Effector memory CD4-positive, alpha-beta T cell (primary cell): ENCODE results near the gene SCAF8.

Experiments
- DNase-seq, 3 donors: peaks; one replicate each; pipeline ENCODE4 v3.0.0-alpha.2; 2020
- H3K27ac ChIP-seq: 2 replicates; pipeline ENCODE4 v1.7.0; 2013; ENCODE audit warnings: mild to moderate bottlenecking, low read length, moderate library complexity; ENCODE audit not compliant: insufficient read depth, poor library complexity, severe bottlenecking
- H3K27me3 ChIP-seq: replicated peaks from 2 replicates; pipeline ENCODE4 v1.7.0; 2013; ENCODE audit warnings: mild to moderate bottlenecking, low read length; ENCODE audit not compliant: insufficient read depth, control insufficient read depth, poor library complexity, severe bottlenecking
- H3K36me3 ChIP-seq: 2 replicates; pipeline ENCODE4 v1.7.0; 2013; ENCODE audit warnings: mild to moderate bottlenecking, low read length, moderate library complexity; ENCODE audit not compliant: control insufficient read depth, insufficient read depth
- H3K4me1 ChIP-seq: 2 replicates; pipeline ENCODE4 v1.7.0; 2013; ENCODE audit warnings: low read length, mild to moderate bottlenecking; ENCODE audit not compliant: control insufficient read depth, insufficient read depth, poor library complexity, severe bottlenecking
- H3K4me3 ChIP-seq: 2 replicates; pipeline ENCODE4 v1.7.0; 2013; ENCODE audit warnings: low read length, low read depth, mild to moderate bottlenecking; ENCODE audit not compliant: insufficient read depth, poor library complexity, severe bottlenecking
- H3K9me3 ChIP-seq: 2 replicates; pipeline ENCODE4 v1.7.0; 2013; ENCODE audit warnings: mild to moderate bottlenecking, low read length, moderate library complexity; ENCODE audit not compliant: control insufficient read depth

Gene SCAF8

GRCh38 chr6:154749341-154749740 is 16.1 kb downstream of the SCAF8 start:
- H3K9me3 ChIP-seq: no peaks in the 10 kb centered on the region
- DNase-seq: no peak
- no peaks in the 10 kb centered on the region for H3K36me3 ChIP-seq
- H3K27me3 ChIP-seq: no peaks in the 10 kb centered on the region
- H3K4me1 ChIP-seq: peaks cover 11% of the 10 kb centered on the region
- no peak overlapping the region for H3K27ac ChIP-seq
- H3K4me3 ChIP-seq: no peak overlapping the region

- H3K27ac ChIP-seq: no peak overlapping the region
- no peak for DNase-seq
- no peaks in the 10 kb centered on the region for H3K36me3 ChIP-seq
- H3K4me3 ChIP-seq: no peak overlapping the region
- no peaks in the 10 kb centered on the region for H3K27me3 ChIP-seq
- peaks cover 11% of the 10 kb centered on the region for H3K4me1 ChIP-seq
- H3K9me3 ChIP-seq: no peaks in the 10 kb centered on the region
Measured at GRCh38 chr6:154751011-154751800, 18.0 kb downstream of the SCAF8 start.

GRCh38 chr6:154752022-154752421 is 18.8 kb downstream of the SCAF8 start:
- no peaks in the 10 kb centered on the region for H3K27me3 ChIP-seq
- H3K9me3 ChIP-seq: no peaks in the 10 kb centered on the region
- no peaks in the 10 kb centered on the region for H3K36me3 ChIP-seq
- no peak overlapping the region for H3K4me3 ChIP-seq
- H3K27ac ChIP-seq: no peak overlapping the region
- H3K4me1 ChIP-seq: peaks cover 8% of the 10 kb centered on the region
- DNase-seq: no peak

GRCh38 chr6:154754152-154754551 is 20.9 kb downstream of the SCAF8 start:
- Histone ChIP-seq H3K27ac (no peak overlapping the region), H3K4me3 (no peak overlapping the region), H3K27me3 (no peaks in the 10 kb centered on the region), H3K36me3 (no peaks in the 10 kb centered on the region), H3K9me3 (no peaks in the 10 kb centered on the region), H3K4me1 (peaks cover 5% of the 10 kb centered on the region)
- no peak for DNase-seq

GRCh38 chr6:154757352-154758050 is 24.3 kb downstream of the SCAF8 start:
- no peak overlapping the region for H3K4me3 ChIP-seq
- H3K27ac ChIP-seq: no peak overlapping the region
- H3K4me1 ChIP-seq: no peaks in the 10 kb centered on the region
- no peak for DNase-seq
- no peaks in the 10 kb centered on the region for H3K27me3 ChIP-seq
- no peaks in the 10 kb centered on the region for H3K36me3 ChIP-seq
- no peaks in the 10 kb centered on the region for H3K9me3 ChIP-seq

- no peaks in the 10 kb centered on the region for H3K9me3 ChIP-seq
- H3K27me3 ChIP-seq: no peaks in the 10 kb centered on the region
- no peaks in the 10 kb centered on the region for H3K4me1 ChIP-seq
- DNase-seq: no peak
- H3K27ac ChIP-seq: no peak overlapping the region
- H3K4me3 ChIP-seq: no peak overlapping the region
- H3K36me3 ChIP-seq: no peaks in the 10 kb centered on the region
Measured at GRCh38 chr6:154758125-154758524, 24.9 kb downstream of the SCAF8 start.

- H3K27me3 ChIP-seq: no peaks in the 10 kb centered on the region
- no peaks in the 10 kb centered on the region for H3K36me3 ChIP-seq
- no peak for DNase-seq
- H3K4me1 ChIP-seq: peaks cover 10% of the 10 kb centered on the region
- H3K27ac ChIP-seq: no peak overlapping the region
- no peaks in the 10 kb centered on the region for H3K9me3 ChIP-seq
- H3K4me3 ChIP-seq: no peak overlapping the region
Measured at GRCh38 chr6:154763650-154764049, 30.4 kb downstream of the SCAF8 start.

- H3K4me1 ChIP-seq: peaks cover 10% of the 10 kb centered on the region
- H3K36me3 ChIP-seq: no peaks in the 10 kb centered on the region
- no peak overlapping the region for H3K27ac ChIP-seq
- no peaks in the 10 kb centered on the region for H3K27me3 ChIP-seq
- H3K9me3 ChIP-seq: no peaks in the 10 kb centered on the region
- no peak for DNase-seq
- no peak overlapping the region for H3K4me3 ChIP-seq
Measured at GRCh38 chr6:154765273-154765672, 32.1 kb downstream of the SCAF8 start.

- no peak overlapping the region for H3K27ac ChIP-seq
- H3K4me3 ChIP-seq: no peak overlapping the region
- H3K36me3 ChIP-seq: no peaks in the 10 kb centered on the region
- no peaks in the 10 kb centered on the region for H3K9me3 ChIP-seq
- H3K4me1 ChIP-seq: peaks cover 10% of the 10 kb centered on the region
- no peak for DNase-seq
- H3K27me3 ChIP-seq: no peaks in the 10 kb centered on the region
Measured at GRCh38 chr6:154766288-154766687, 33.1 kb downstream of the SCAF8 start.

GRCh38 chr6:154767003-154767723 is 33.9 kb downstream of the SCAF8 start:
- no peak for DNase-seq
- Histone ChIP-seq H3K4me1 (peaks cover 10% of the 10 kb centered on the region), H3K36me3 (no peaks in the 10 kb centered on the region), H3K27ac (no peak overlapping the region), H3K4me3 (no peak overlapping the region), H3K27me3 (no peaks in the 10 kb centered on the region), H3K9me3 (no peaks in the 10 kb centered on the region)
